GM12875 (cell line): ENCODE measurements around the gene DRAM2.

Experiments
- H3K4me3 ChIP-seq: one replicate; pipeline ENCODE4 v1.5.1; 2011; ENCODE audit warnings: low read depth, low read length, control low read depth
- CTCF ChIP-seq: IDR thresholded peaks from 2 replicates; pipeline ENCODE4 v1.5.1; 2011; ENCODE audit warnings: low read depth, mild to moderate bottlenecking, control low read depth, inconsistent platforms, low read length, moderate library complexity, borderline replicate concordance; ENCODE audit not compliant: insufficient read depth

Gene DRAM2

GRCh38 chr1:111139956-111140679, at the start of gene DRAM2, which contains the start of gene CEPT1:
Gene DRAM2 (minus strand): TSS chr1:111140093. CDS start chr1:111131554, 8,539 bp downstream.
Gene CEPT1 (plus strand): TSS chr1:111140223. CDS start chr1:111147715, 7,492 bp downstream.
- TF ChIP-seq CTCF = no peak
- H3K4me3 ChIP-seq = peak within 1 kb of the TSS; percentile 82

GRCh38 chr1:111184663-111185062, 44.8 kb upstream of the DRAM2 start:
- TF ChIP-seq CTCF = no peak
- H3K4me3 ChIP-seq = no peak overlapping the region

GRCh38 chr1:111183308-111184069, 43.6 kb upstream of the DRAM2 start:
- TF ChIP-seq CTCF = no peak

GRCh38 chr1:111182052-111182451, 42.2 kb upstream of the DRAM2 start:
- TF ChIP-seq CTCF = no peak
- H3K4me3 ChIP-seq = no peak overlapping the region

More at GRCh38 chr1:111183308-111184069, 43.6 kb upstream of the DRAM2 start:
- H3K4me3 ChIP-seq = no peak overlapping the region

- no peak overlapping the region for H3K4me3 ChIP-seq
- TF ChIP-seq CTCF = no peak
Measured at GRCh38 chr1:111179968-111180533, 40.2 kb upstream of the DRAM2 start.

GRCh38 chr1:111176678-111177077, 36.8 kb upstream of the DRAM2 start:
- TF ChIP-seq CTCF = no peak

GRCh38 chr1:111175349-111175748, 35.5 kb upstream of the DRAM2 start:
- no peak for TF ChIP-seq CTCF
- no peak overlapping the region for H3K4me3 ChIP-seq

More at GRCh38 chr1:111176678-111177077, 36.8 kb upstream of the DRAM2 start:
- no peak overlapping the region for H3K4me3 ChIP-seq
